ENCODE measurements around the gene EDEM1. TPM values are rescaled to one million over a fixed set of nuclear protein-coding genes. Genes with fewer than 3 reads are reported as not detected.

Gene EDEM1
- total RNA-seq, 4 donors from 2014 or later: 72.4 to 121 (median 88.9) TPM

DNA sequence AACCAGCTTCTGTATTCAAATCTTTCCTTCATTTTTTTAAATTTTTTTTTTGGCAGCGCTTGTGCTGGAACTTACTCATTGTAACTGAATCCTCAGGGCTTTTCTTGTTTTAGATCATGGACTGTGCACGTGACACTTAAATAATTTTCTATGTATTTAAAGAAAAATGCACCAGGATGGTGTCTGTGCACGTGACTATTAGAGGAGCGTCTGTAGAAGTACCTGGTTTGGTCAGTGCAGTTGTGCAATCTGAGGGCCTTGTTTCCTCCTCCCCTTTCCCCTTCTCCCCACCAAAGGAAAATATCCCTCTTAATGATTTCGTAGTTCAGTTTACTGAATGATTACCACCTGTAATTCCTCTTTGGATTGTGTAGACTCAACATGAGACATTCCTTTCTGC, 31.3 kb downstream of the EDEM1 start:
- DNase-seq (ENCODE audit: low spot score in 2 of 2): no peak
- TF ChIP-seq, protein P1, sequence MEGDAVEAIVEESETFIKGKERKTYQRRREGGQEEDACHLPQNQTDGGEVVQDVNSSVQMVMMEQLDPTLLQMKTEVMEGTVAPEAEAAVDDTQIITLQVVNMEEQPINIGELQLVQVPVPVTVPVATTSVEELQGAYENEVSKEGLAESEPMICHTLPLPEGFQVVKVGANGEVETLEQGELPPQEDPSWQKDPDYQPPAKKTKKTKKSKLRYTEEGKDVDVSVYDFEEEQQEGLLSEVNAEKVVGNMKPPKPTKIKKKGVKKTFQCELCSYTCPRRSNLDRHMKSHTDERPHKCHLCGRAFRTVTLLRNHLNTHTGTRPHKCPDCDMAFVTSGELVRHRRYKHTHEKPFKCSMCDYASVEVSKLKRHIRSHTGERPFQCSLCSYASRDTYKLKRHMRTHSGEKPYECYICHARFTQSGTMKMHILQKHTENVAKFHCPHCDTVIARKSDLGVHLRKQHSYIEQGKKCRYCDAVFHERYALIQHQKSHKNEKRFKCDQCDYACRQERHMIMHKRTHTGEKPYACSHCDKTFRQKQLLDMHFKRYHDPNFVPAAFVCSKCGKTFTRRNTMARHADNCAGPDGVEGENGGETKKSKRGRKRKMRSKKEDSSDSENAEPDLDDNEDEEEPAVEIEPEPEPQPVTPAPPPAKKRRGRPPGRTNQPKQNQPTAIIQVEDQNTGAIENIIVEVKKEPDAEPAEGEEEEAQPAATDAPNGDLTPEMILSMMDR (IDR thresholded peaks at IDR 0.05): no peak
- TF ChIP-seq POLR2A (IDR thresholded peaks at IDR 0.05): no peak
- 52 to 71% methylated on average over 5 of the region's 5 CpGs for WGBS, 2 donors
- intact Hi-C loops (cut with DNase I; ENCODE audit: low total_unique reads): no loop called here
- no peak overlapping the region for H3K4me3 ChIP-seq (ENCODE audit: low read depth, poor library complexity, severe bottlenecking)

DNA sequence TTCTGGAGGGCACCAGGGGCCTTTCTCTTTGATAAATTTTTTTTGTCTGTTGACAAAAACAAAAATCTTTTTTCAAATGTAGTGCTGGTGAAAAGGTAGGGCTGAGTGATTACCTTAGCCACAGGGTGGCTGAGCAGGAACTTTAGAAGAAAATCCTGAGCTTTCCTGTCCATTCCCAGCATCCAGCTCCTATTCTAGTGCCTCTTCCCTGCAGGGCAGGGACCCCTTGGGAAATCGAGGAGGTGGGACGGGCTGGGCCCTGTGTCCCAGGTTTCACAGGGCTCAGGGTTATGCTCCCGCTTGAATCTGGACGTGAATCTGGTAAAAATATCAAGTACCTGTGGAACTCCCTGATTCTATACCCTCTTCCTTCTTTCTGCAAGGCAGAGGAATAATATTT, 31.7 kb downstream of the EDEM1 start:
- intact Hi-C loops (cut with DNase I; ENCODE audit: low total_unique reads): no loop called here
- 83 to 87% methylated on average over 4 of the region's 4 CpGs for WGBS, 2 donors
- H3K4me3 ChIP-seq (ENCODE audit: low read depth, poor library complexity, severe bottlenecking): no peak overlapping the region

DNA sequence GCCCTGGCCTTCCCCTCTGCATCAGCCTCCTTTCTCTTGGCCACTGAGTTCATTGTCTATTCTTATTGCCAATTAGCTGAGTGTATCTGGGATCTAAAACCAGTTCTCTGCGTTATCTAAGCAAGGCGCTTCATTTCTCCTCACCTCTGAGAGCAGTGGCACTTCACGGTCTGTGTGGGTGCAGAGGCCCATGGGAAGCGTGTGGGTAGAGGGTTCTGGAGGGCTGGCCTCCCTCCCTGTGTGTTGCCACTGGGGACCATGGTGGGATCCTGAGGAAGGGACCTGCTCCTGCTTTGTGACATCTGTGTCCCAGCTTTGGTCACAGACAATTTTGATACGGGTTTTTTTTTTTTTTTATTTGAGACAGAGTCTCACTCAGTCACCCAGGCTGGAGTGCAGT, 32.7 kb downstream of the EDEM1 start:
- intact Hi-C loops (cut with DNase I; ENCODE audit: low total_unique reads): no loop called here
- 46 to 55% methylated on average over 5 of the region's 5 CpGs for WGBS, 2 donors

More for the DNA sequence above, 31.7 kb downstream of the EDEM1 start:
- no peak for DNase-seq (ENCODE audit: low spot score in 2 of 2)
- TF ChIP-seq, protein P1 (IDR thresholded peaks at IDR 0.05): no peak
- no peak for TF ChIP-seq POLR2A (IDR thresholded peaks at IDR 0.05)

DNA sequence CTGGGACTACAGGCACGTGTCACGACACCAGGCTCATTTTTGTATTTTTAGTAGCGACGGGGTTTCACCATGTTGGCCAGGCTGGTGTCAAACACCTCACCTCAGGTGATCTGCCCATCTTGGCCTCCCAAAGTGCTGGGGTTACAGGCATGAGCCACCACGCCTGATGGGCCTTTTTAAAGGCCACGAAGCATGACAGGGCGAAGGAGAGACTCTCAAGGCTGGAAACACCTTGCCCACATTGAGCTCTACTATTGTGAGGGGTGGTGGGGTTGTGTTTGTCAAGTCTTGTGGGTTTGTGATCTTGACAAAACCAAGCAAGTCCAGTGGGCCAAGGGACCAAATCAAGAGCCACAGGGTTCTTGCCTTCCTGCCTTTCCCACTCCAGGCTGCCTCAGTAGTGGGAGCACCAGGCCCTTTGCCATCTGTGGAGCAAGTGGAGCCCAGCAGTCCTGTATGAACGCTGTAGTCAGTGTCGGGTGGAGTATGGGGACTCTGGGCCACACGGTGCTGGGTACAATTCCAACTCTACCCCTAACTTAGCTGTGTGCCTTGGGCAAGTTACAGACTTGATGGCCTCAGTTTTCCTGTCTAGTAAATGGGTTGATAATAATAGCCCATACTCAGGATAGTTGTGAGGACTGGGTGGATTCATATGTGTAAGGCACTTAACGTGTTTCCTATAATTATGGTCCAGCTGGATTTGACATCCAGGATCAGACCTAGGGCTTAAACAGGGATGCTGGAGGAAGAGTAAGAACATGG, 33.3 kb downstream of the EDEM1 start:
- no peak overlapping the region for H3K4me3 ChIP-seq (ENCODE audit: low read depth, poor library complexity, severe bottlenecking)
- WGBS, 2 donors: 86 to 92% methylated on average over 10 to 11 of the region's 11 CpGs
- intact Hi-C loops (cut with DNase I; ENCODE audit: low total_unique reads): no loop called here
- DNase-seq (ENCODE audit: low spot score in 2 of 2): no peak
- TF ChIP-seq, protein P1 (IDR thresholded peaks at IDR 0.05): no peak
- no peak for TF ChIP-seq POLR2A (IDR thresholded peaks at IDR 0.05)

More for the DNA sequence above, 32.7 kb downstream of the EDEM1 start:
- TF ChIP-seq, protein P1 (IDR thresholded peaks at IDR 0.05): no peak
- TF ChIP-seq POLR2A (IDR thresholded peaks at IDR 0.05): no peak
- no peak for DNase-seq (ENCODE audit: low spot score in 2 of 2)
- H3K4me3 ChIP-seq (ENCODE audit: low read depth, poor library complexity, severe bottlenecking): no peak overlapping the region

DNA sequence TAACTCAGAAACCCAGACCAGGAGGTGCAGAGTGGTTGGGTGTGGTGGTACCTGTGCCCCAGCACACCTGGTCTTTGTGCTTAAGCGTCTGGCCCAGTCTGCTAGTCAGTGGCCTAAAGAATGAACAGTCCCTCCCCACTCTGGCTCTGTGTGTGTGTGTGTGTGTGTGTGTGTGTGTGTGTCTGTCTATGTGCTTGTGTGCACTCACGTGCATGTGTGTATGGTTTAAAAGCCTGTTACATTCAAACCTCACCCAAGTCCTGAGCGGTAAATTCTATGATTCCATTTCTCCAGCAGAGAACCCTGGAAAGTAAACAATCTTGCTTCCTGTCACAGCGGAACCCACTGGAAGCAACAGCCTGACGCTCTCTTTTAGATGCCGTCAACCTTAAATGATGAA, 34.2 kb downstream of the EDEM1 start:
- no peak overlapping the region for H3K4me3 ChIP-seq (ENCODE audit: low read depth, poor library complexity, severe bottlenecking)
- TF ChIP-seq POLR2A (IDR thresholded peaks at IDR 0.05): no peak
- TF ChIP-seq, protein P1 (IDR thresholded peaks at IDR 0.05): no peak
- intact Hi-C loops (cut with DNase I; ENCODE audit: low total_unique reads): no loop called here
- 54 to 57% methylated on average over 6 of the region's 6 CpGs for whole genome bisulfite sequencing, 2 donors
- no peak for DNase-seq (ENCODE audit: low spot score in 2 of 2)
